ENCODE data around the gene DDX52.
"Not testable (repeated sequence)": the region's sequence is repeated elsewhere in the genome, so short reads cannot be mapped to it uniquely, and the experiment has no call there.

Gene DDX52

GRCh38 chr17:37640015-37640414, 3.2 kb downstream of the DDX52 start:
- TF ChIP-seq CTCF (IDR thresholded peaks at IDR 0.05; ENCODE audit: control insufficient read depth, extremely low read depth, insufficient read depth): no peak
- no peak for DNase-seq (ENCODE audit: low read depth)
- no peak overlapping the region for H3K4me3 ChIP-seq (ENCODE audit: low read depth, low read length)

- no peak for DNase-seq (ENCODE audit: low read depth)
- no peak for TF ChIP-seq CTCF (IDR thresholded peaks at IDR 0.05; ENCODE audit: control insufficient read depth, extremely low read depth, insufficient read depth)
- no peak overlapping the region for H3K4me3 ChIP-seq (ENCODE audit: low read depth, low read length)
These were observed 5.3 kb downstream of the DDX52 start for GRCh38 chr17:37637956-37638355.

- not testable (repeated sequence) for DNase-seq (ENCODE audit: low read depth)
These were observed 26.8 kb downstream of the DDX52 start for GRCh38 chr17:37616430-37616829.

GRCh38 chr17:37614823-37615222, 28.4 kb downstream of the DDX52 start:
- no peak for DNase-seq (ENCODE audit: low read depth)
- H3K4me3 ChIP-seq (ENCODE audit: low read depth, low read length): no peak overlapping the region
- no peak for TF ChIP-seq CTCF (IDR thresholded peaks at IDR 0.05; ENCODE audit: control insufficient read depth, extremely low read depth, insufficient read depth)

More at GRCh38 chr17:37616430-37616829, 26.8 kb downstream of the DDX52 start:
- H3K4me3 ChIP-seq (ENCODE audit: low read depth, low read length): not testable (repeated sequence)

- no peak for DNase-seq (ENCODE audit: low read depth)
- no peak for TF ChIP-seq CTCF (IDR thresholded peaks at IDR 0.05; ENCODE audit: control insufficient read depth, extremely low read depth, insufficient read depth)
- H3K4me3 ChIP-seq (ENCODE audit: low read depth, low read length): no peak overlapping the region
These were observed 28.9 kb downstream of the DDX52 start for GRCh38 chr17:37614391-37614790.

GRCh38 chr17:37610971-37611370, 32.3 kb downstream of the DDX52 start:
- no peak for TF ChIP-seq CTCF (IDR thresholded peaks at IDR 0.05; ENCODE audit: control insufficient read depth, extremely low read depth, insufficient read depth)
- DNase-seq (ENCODE audit: low read depth): no peak
- no peak overlapping the region for H3K4me3 ChIP-seq (ENCODE audit: low read depth, low read length)

GRCh38 chr17:37610041-37610420, 33.2 kb downstream of the DDX52 start:
- H3K4me3 ChIP-seq (ENCODE audit: low read depth, low read length): peak overlapping the region; percentile 75
- DNase-seq (ENCODE audit: low read depth): not testable (repeated sequence)

GRCh38 chr17:37609170-37610040, 33.8 kb downstream of the DDX52 start, which contains the start of gene SYNRG:
SYNRG (minus strand) TSS chr17:37609418; CDS start chr17:37609355, 63 bp downstream.
- TF ChIP-seq CTCF (IDR thresholded peaks at IDR 0.05; ENCODE audit: control insufficient read depth, extremely low read depth, insufficient read depth): peak; percentile 22; the same call in 1 of the 2 replicates
- DNase-seq (ENCODE audit: low read depth): peak; percentile 80
- peak within 1 kb of the TSS; percentile 75 for H3K4me3 ChIP-seq (ENCODE audit: low read depth, low read length)
